ENCODE data around the gene RIC3. TPM values are rescaled to one million over a fixed set of nuclear protein-coding genes. Genes with fewer than 3 reads are reported as not detected.

Gene RIC3
- total RNA-seq, 1 donor: not detected

- no peak for TF ChIP-seq CTCF (IDR thresholded peaks at IDR 0.05; ENCODE audit: insufficient read depth, low read depth, low read length)
- H3K4me3 ChIP-seq (ENCODE audit: low read depth, low read length): no peak overlapping the region
- no peak for DNase-seq (ENCODE audit: low read depth)
Observed at GRCh38 chr11:8202516-8203413, 33.9 kb upstream of the RIC3 start.

GRCh38 chr11:8201644-8202365 is 33.0 kb upstream of the RIC3 start:
- DNase-seq (ENCODE audit: low read depth): no peak
- TF ChIP-seq CTCF (IDR thresholded peaks at IDR 0.05; ENCODE audit: insufficient read depth, low read depth, low read length): no peak
- no peak overlapping the region for H3K4me3 ChIP-seq (ENCODE audit: low read depth, low read length)

- no peak overlapping the region for H3K4me3 ChIP-seq (ENCODE audit: low read depth, low read length)
- no peak for DNase-seq (ENCODE audit: low read depth)
- no peak for TF ChIP-seq CTCF (IDR thresholded peaks at IDR 0.05; ENCODE audit: insufficient read depth, low read depth, low read length)
Observed at GRCh38 chr11:8199676-8200075, 30.9 kb upstream of the RIC3 start.

- no peak overlapping the region for H3K4me3 ChIP-seq (ENCODE audit: low read depth, low read length)
- TF ChIP-seq CTCF (IDR thresholded peaks at IDR 0.05; ENCODE audit: insufficient read depth, low read depth, low read length): no peak
- DNase-seq (ENCODE audit: low read depth): no peak
Observed at GRCh38 chr11:8196749-8197148, 27.9 kb upstream of the RIC3 start.

- no peak for DNase-seq (ENCODE audit: low read depth)
- TF ChIP-seq CTCF (IDR thresholded peaks at IDR 0.05; ENCODE audit: insufficient read depth, low read depth, low read length): no peak
- no peak overlapping the region for H3K4me3 ChIP-seq (ENCODE audit: low read depth, low read length)
Observed at GRCh38 chr11:8194956-8195355, 26.1 kb upstream of the RIC3 start.

- no peak for DNase-seq (ENCODE audit: low read depth)
- no peak for TF ChIP-seq CTCF (IDR thresholded peaks at IDR 0.05; ENCODE audit: insufficient read depth, low read depth, low read length)
Observed at GRCh38 chr11:8192896-8193209, 24.0 kb upstream of the RIC3 start.

More at GRCh38 chr11:8192896-8193209, 24.0 kb upstream of the RIC3 start:
- H3K4me3 ChIP-seq (ENCODE audit: low read depth, low read length): no peak overlapping the region

Measured in fibroblast of villous mesenchyme (primary cell).